Testis (tissue), 2 donors: ENCODE results near the gene ANKFY1.

Source experiments
- CTCF ChIP-seq, 3 experiments: fragments of 450-650 bp in 2 of 3; fragments of 200-600 bp in 1 of 3; sonication (generic) in 1 of 3; IDR thresholded peaks; one replicate each; pipeline ENCODE4 v1.5.1; 2016 to 2019; ENCODE audit warnings: antibody characterized with exemption in 3 of 3, mild to moderate bottlenecking in 2 of 3, moderate library complexity in 1 of 3
- POLR2A ChIP-seq: fragments of 450-650 bp; IDR thresholded peaks from one replicate; pipeline ENCODE4 v1.6.1; 2017; ENCODE audit warnings: antibody characterized with exemption, mild to moderate bottlenecking, moderate library complexity

- TF ChIP-seq CTCF (IDR thresholded peaks at IDR 0.05) (no peak), POLR2A (no peak)
Measured at GRCh38 chr17:4162775-4163466, 100.9 kb downstream of the ANKFY1 start.
